ENCODE data around the gene ZSCAN22. TPM values are rescaled to one million over a fixed set of nuclear protein-coding genes. Genes with fewer than 3 reads are reported as not detected.

The ZSCAN22 gene
- total and polyA plus RNA-seq, 11 donors = 0.65 to 3.1 (median 1.9) TPM

DNA sequence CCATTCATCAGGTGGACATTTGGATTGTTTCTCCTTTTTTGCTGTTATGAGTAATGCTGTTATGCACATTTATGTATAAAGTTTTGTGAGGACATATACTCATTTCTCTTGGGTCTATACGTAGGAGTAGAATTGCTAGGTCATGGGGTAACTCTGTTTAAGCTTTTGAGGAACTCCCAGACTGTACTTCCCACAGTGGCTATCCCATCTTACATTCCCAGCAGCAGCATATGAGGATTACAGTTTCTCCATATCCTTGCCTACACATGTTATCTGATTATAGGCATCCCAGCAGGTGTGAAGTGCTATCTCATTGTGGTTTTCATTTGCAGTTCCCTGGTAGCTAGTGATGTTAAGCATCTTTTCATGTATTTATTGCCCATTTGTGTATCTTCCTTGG lies 5.9 kb downstream of the ZSCAN22 start:
- TF ChIP-seq, protein P1, sequence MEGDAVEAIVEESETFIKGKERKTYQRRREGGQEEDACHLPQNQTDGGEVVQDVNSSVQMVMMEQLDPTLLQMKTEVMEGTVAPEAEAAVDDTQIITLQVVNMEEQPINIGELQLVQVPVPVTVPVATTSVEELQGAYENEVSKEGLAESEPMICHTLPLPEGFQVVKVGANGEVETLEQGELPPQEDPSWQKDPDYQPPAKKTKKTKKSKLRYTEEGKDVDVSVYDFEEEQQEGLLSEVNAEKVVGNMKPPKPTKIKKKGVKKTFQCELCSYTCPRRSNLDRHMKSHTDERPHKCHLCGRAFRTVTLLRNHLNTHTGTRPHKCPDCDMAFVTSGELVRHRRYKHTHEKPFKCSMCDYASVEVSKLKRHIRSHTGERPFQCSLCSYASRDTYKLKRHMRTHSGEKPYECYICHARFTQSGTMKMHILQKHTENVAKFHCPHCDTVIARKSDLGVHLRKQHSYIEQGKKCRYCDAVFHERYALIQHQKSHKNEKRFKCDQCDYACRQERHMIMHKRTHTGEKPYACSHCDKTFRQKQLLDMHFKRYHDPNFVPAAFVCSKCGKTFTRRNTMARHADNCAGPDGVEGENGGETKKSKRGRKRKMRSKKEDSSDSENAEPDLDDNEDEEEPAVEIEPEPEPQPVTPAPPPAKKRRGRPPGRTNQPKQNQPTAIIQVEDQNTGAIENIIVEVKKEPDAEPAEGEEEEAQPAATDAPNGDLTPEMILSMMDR (IDR thresholded peaks at IDR 0.05) = no peak
- no peak for TF ChIP-seq POLR2A (IDR thresholded peaks at IDR 0.05)
- intact Hi-C loops (cut with DNase I) = no loop called here

DNA sequence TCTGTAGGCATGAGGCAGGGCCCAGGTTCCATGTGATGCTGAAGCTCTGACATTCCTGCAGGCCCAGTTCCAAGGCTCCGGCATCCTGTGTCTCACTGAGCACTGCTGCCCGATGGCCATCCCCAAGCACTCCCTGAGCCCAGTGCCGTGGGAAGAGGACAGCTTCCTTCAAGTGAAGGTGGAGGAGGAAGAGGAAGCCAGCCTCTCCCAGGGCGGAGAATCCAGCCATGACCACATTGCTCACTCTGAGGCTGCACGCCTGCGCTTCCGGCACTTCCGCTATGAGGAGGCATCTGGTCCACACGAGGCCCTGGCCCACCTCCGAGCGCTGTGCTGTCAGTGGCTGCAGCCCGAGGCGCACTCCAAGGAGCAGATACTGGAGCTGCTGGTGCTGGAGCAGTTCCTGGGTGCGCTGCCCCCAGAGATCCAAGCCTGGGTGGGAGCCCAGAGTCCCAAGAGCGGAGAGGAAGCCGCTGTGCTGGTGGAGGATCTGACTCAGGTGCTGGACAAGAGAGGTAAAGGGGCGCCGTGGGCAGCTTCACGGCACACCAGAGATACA lies 8.0 kb downstream of the ZSCAN22 start:
- peaks cover 0 to 41% (median 32%) of the 10 kb centered on the region in 9 donors for H3K36me3 ChIP-seq
- peaks cover 0 to 10% (median 0%) of the 10 kb centered on the region in 12 donors for H3K4me1 ChIP-seq
- H3K27ac ChIP-seq = no peak overlapping the region
- WGBS, 4 donors = 90 to 94% (median 92%) methylated on average over 19 of the region's 19 CpGs
- H3K4me3 ChIP-seq = no peak overlapping the region
- H3K27me3 ChIP-seq = no peaks in the 10 kb centered on the region
- TF ChIP-seq POLR2A (IDR thresholded peaks at IDR 0.05) = no peak
- TF ChIP-seq, protein P1 (IDR thresholded peaks at IDR 0.05) = no peak
- no peak for ATAC-seq
- DNase-seq = no peak
- intact Hi-C loops (cut with DNase I) = no loop called here
- H3K9me3 ChIP-seq = no peaks in the 10 kb centered on the region

More for the DNA sequence above, 5.9 kb downstream of the ZSCAN22 start:
- Histone ChIP-seq H3K36me3 (peaks cover 0 to 24% (median 16%) of the 10 kb centered on the region in 9 donors), H3K4me3 (no peak overlapping the region), H3K4me1 (peaks cover 3 to 23% (median 7%) of the 10 kb centered on the region in 12 donors), H3K27ac (no peak overlapping the region), H3K27me3 (no peaks in the 10 kb centered on the region), H3K9me3 (no peaks in the 10 kb centered on the region)
- no peak for ATAC-seq
- DNase-seq = no peak
- 93 to 100% (median 96%) methylated on average over 1 of the region's 1 CpG for WGBS, 4 donors

GRCh38 chr19:58335630-58336029 lies 8.8 kb downstream of the ZSCAN22 start:
- H3K36me3 ChIP-seq = peaks cover 0 to 46% (median 36%) of the 10 kb centered on the region in 9 donors
- peaks cover 0 to 3% (median 0%) of the 10 kb centered on the region in 12 donors for H3K4me1 ChIP-seq
- intact Hi-C loops (cut with DNase I) = no loop called here
- DNase-seq (no peak), ATAC-seq (no peak)
- 81 to 93% (median 88%) methylated on average over 3 of the region's 3 CpGs for WGBS, 4 donors
- no peaks in the 10 kb centered on the region for H3K27me3 ChIP-seq
- no peak overlapping the region for H3K27ac ChIP-seq
- no peaks in the 10 kb centered on the region for H3K9me3 ChIP-seq
- TF ChIP-seq, protein P1 (IDR thresholded peaks at IDR 0.05) = no peak
- no peak for TF ChIP-seq POLR2A (IDR thresholded peaks at IDR 0.05)
- H3K4me3 ChIP-seq = no peak overlapping the region

GRCh38 chr19:58336216-58336615 lies 9.4 kb downstream of the ZSCAN22 start:
- DNase-seq (no peak), ATAC-seq (no peak)
- TF ChIP-seq POLR2A (IDR thresholded peaks at IDR 0.05) = no peak
- Histone ChIP-seq H3K4me1 (no peaks in the 10 kb centered on the region), H3K27ac (no peak overlapping the region), H3K36me3 (peaks cover 0 to 48% (median 36%) of the 10 kb centered on the region in 9 donors), H3K9me3 (no peaks in the 10 kb centered on the region), H3K4me3 (no peak overlapping the region), H3K27me3 (no peaks in the 10 kb centered on the region)
- 93 to 100% (median 98%) methylated on average over 1 of the region's 1 CpG for WGBS, 4 donors
- intact Hi-C loops (cut with DNase I) = no loop called here

DNA sequence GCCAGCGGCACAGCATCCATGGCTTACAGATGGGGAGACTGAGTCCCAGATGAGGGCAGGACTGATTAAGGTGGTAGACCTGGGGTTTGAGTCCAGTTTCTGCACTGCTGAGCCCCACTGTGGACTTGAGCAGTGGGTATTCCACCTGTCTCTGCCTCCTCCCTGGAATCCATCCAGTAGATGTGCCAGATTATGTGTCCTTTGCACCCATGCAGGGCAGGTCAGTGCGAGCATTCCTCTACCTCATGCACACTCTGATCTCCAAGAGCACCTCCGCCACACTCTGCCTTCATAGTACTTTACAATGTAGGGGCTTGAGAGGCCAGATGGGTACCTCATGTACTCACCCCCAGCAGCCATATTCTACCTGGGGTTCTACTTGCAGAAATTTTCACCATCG lies 10.0 kb downstream of the ZSCAN22 start:
- H3K27ac ChIP-seq = no peak overlapping the region

More for the DNA sequence above, 10.0 kb downstream of the ZSCAN22 start:
- Histone ChIP-seq H3K4me1 (no peaks in the 10 kb centered on the region), H3K4me3 (no peak overlapping the region), H3K27me3 (no peaks in the 10 kb centered on the region), H3K36me3 (peaks cover 0 to 51% (median 36%) of the 10 kb centered on the region in 9 donors), H3K9me3 (no peaks in the 10 kb centered on the region)
- ATAC-seq = no peak
- DNase-seq = no peak
- TF ChIP-seq POLR2A (IDR thresholded peaks at IDR 0.05) = no peak
- TF ChIP-seq, protein P1 (IDR thresholded peaks at IDR 0.05) = no peak
- intact Hi-C loops (cut with DNase I) = no loop called here
- 92 to 98% (median 96%) methylated on average over 4 of the region's 4 CpGs for WGBS, 4 donors

Measured in heart left ventricle (tissue), 16 donors.